ENCODE data around the gene ARHGEF17. TPM values are rescaled to one million over a fixed set of nuclear protein-coding genes. Genes with fewer than 3 reads are reported as not detected.
A peak's percentile ranks its signal among the peaks of the same experiment; 100 is the strongest.

ARHGEF17 gene
- total RNA-seq, 3 donors from 2014 or later (not counting 1 experiment from before 2014, with no cell fraction given) = 0.02 to 0.88 (median 0.50) TPM

DNA sequence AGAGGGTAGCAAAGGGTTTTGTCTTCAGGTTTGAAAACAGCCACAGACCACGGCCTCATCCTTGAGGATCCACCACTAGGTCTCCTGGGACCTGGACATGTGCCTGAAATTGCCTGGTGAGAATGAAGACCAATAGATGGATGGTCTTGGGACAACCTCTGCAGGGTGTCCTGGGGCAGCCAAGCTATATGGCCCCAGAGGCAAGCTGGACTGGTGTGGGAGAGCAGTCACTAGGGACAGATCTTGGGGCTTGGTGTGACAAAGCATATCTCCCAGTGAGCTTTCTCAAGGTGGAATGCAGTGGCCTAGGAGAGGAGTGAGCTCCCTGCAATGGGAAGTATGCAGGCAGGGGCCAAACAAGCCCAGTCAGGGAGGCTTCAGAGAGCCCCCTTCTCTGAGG lies 22.4 kb upstream of the ARHGEF17 start:
- Histone ChIP-seq H3K9me3 (ENCODE audit: control insufficient read depth, insufficient read depth, low read length) (no peaks in the 10 kb centered on the region), H3K27ac (ENCODE audit: low read length) (no peak overlapping the region), H3K36me3 (ENCODE audit: control insufficient read depth, insufficient read depth, low read length) (no peaks in the 10 kb centered on the region), H3K4me1 (ENCODE audit: control insufficient read depth, insufficient read depth, low read length) (peaks cover 43% of the 10 kb centered on the region), H3K27me3 (ENCODE audit: control insufficient read depth, insufficient read depth, low read length) (no peaks in the 10 kb centered on the region), H3K4me3 (ENCODE audit: low read length) (no peak overlapping the region)
- Mint-ChIP-seq H3K36me3 (no peaks in the 10 kb centered on the region), H3K27ac (no peak overlapping the region), H3K9me3 (no peaks in the 10 kb centered on the region), H3K4me1 (peaks cover 7 to 16% of the 10 kb centered on the region in 2 donors), H3K27me3 (ENCODE audit: low read depth in 2 of 2) (no peaks in the 10 kb centered on the region), H3K4me3 (no peak overlapping the region)
- TF ChIP-seq, protein P1, sequence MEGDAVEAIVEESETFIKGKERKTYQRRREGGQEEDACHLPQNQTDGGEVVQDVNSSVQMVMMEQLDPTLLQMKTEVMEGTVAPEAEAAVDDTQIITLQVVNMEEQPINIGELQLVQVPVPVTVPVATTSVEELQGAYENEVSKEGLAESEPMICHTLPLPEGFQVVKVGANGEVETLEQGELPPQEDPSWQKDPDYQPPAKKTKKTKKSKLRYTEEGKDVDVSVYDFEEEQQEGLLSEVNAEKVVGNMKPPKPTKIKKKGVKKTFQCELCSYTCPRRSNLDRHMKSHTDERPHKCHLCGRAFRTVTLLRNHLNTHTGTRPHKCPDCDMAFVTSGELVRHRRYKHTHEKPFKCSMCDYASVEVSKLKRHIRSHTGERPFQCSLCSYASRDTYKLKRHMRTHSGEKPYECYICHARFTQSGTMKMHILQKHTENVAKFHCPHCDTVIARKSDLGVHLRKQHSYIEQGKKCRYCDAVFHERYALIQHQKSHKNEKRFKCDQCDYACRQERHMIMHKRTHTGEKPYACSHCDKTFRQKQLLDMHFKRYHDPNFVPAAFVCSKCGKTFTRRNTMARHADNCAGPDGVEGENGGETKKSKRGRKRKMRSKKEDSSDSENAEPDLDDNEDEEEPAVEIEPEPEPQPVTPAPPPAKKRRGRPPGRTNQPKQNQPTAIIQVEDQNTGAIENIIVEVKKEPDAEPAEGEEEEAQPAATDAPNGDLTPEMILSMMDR (IDR thresholded peaks at IDR 0.05) = no peak
- WGBS (ENCODE audit: insufficient coverage) = 83% methylated on average over 1 of the region's 1 CpG
- intact Hi-C loops (cut with micrococcal nuclease) = no loop called here
- DNase-seq (no peak), ATAC-seq (no peak)

DNA sequence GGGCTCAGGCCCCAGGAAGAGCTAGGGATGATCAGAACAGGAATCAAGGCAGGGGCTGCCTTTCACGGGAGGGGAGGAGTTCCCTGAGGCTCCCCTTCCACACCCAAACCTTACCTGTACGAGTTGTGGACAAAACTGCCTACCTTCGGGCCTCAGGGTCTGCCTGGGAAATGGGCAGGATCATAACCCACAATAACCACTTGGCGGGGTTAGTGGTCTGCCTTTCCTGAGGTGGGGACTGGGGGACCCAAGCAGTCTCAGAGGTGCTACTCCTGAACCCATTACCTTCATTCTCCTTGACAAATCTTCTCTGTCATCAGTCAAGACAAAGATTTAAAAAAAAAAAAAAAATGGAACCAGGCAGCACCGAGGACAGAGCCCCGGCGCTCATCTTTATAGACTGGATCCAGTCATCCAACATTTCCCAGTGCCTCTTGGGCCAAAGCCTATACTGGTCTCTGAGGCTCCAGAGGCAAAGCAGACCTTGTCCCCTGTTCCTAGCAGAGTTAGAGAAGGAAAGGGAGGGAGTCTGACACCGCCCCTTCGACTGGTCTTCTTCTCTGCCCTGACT lies 21.8 kb upstream of the ARHGEF17 start:
- intact Hi-C loops (cut with micrococcal nuclease) = no loop called here
- ATAC-seq = no peak
- no peaks in the 10 kb centered on the region for H3K27me3 ChIP-seq (ENCODE audit: control insufficient read depth, insufficient read depth, low read length)
- H3K27ac ChIP-seq (ENCODE audit: low read length) = no peak overlapping the region
- H3K4me1 ChIP-seq (ENCODE audit: control insufficient read depth, insufficient read depth, low read length) = peaks cover 39% of the 10 kb centered on the region
- Mint-ChIP-seq H3K4me3 (no peak overlapping the region), H3K36me3 (no peaks in the 10 kb centered on the region), H3K27me3 (ENCODE audit: low read depth in 2 of 2) (no peaks in the 10 kb centered on the region), H3K4me1 (peaks cover 7 to 15% of the 10 kb centered on the region in 2 donors), H3K27ac (no peak overlapping the region), H3K9me3 (no peaks in the 10 kb centered on the region)
- DNase-seq = no peak
- no peaks in the 10 kb centered on the region for H3K9me3 ChIP-seq (ENCODE audit: control insufficient read depth, insufficient read depth, low read length)
- WGBS (ENCODE audit: insufficient coverage) = 78% methylated on average over 7 of the region's 9 CpGs
- no peaks in the 10 kb centered on the region for H3K36me3 ChIP-seq (ENCODE audit: control insufficient read depth, insufficient read depth, low read length)
- H3K4me3 ChIP-seq (ENCODE audit: low read length) = no peak overlapping the region
- TF ChIP-seq, protein P1 (IDR thresholded peaks at IDR 0.05) = no peak

DNA sequence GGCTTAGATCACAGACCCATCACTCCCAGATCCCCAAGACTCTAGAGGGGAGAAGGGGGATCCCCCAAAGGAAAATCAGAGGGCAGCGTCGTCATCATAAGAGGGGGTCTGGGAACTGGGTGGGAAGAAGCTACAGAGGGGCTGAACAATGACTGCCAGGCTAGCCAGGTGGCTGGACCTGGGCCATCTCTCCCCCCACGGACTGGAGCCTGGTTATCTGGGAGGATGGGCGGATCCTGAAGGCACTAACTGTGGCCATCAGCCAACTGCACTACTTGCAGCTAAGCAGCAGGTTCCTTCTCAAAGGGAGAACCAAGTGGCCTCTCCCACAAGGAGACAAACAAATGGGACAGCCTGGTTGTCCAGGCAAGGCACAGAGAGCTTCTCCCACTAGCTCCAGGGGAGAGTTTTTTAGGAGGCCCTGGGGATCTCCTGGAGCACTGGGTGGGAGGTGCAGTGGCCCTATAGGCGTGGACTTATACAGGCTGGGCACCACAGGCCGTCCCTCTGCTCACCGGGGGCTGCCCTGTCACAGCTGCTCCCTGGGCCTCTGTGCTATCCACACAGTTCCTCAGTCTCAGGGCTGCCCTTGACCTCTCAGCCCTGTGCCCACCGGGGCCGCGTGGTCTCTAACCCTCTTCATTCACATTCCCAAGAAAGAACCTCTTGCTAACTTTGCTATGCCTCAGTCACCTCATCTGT lies 20.5 kb upstream of the ARHGEF17 start:
- H3K27me3 Mint-ChIP-seq (ENCODE audit: low read depth in 2 of 2) = no peaks in the 10 kb centered on the region
- peak overlapping the region; percentile 11 for H3K27ac ChIP-seq (ENCODE audit: low read length)
- H3K27me3 ChIP-seq (ENCODE audit: control insufficient read depth, insufficient read depth, low read length) = no peaks in the 10 kb centered on the region
- peak overlapping the region in 1 of 2 donors; percentile 93 for H3K27ac Mint-ChIP-seq
- no peaks in the 10 kb centered on the region for H3K36me3 ChIP-seq (ENCODE audit: control insufficient read depth, insufficient read depth, low read length)
- no peak overlapping the region for H3K4me3 ChIP-seq (ENCODE audit: low read length)
- TF ChIP-seq, protein P1 (IDR thresholded peaks at IDR 0.05) = no peak
- H3K9me3 ChIP-seq (ENCODE audit: control insufficient read depth, insufficient read depth, low read length) = no peaks in the 10 kb centered on the region
- ATAC-seq = no peak
- no peaks in the 10 kb centered on the region for H3K36me3 Mint-ChIP-seq
- intact Hi-C loops (cut with micrococcal nuclease) = no loop called here
- no peak overlapping the region for H3K4me3 Mint-ChIP-seq
- DNase-seq = no peak
- 78% methylated on average over 10 of the region's 10 CpGs for WGBS (ENCODE audit: insufficient coverage)
- peaks cover 7 to 15% of the 10 kb centered on the region in 2 donors for H3K4me1 Mint-ChIP-seq
- no peaks in the 10 kb centered on the region for H3K9me3 Mint-ChIP-seq
- peaks cover 30% of the 10 kb centered on the region for H3K4me1 ChIP-seq (ENCODE audit: control insufficient read depth, insufficient read depth, low read length)

All from natural killer cell (primary cell).